Upper lobe of left lung (tissue), 4 donors: ENCODE results near the gene SEMA7A.

ENCODE experiments used
- EP300 ChIP-seq, 4 donors: sonication (generic); formaldehyde crosslinking; IDR thresholded peaks; one replicate each; pipeline ENCODE4 v1.5.1; 2017; ENCODE audit warnings: antibody characterized with exemption in 4 of 4, control low read depth in 2 of 4
- POLR2AphosphoS5 ChIP-seq, 2 donors: sonication (generic); formaldehyde crosslinking; IDR thresholded peaks; one replicate each; pipeline ENCODE4 v1.5.1; 2017; ENCODE audit warnings: antibody characterized with exemption in 2 of 2

DNA sequence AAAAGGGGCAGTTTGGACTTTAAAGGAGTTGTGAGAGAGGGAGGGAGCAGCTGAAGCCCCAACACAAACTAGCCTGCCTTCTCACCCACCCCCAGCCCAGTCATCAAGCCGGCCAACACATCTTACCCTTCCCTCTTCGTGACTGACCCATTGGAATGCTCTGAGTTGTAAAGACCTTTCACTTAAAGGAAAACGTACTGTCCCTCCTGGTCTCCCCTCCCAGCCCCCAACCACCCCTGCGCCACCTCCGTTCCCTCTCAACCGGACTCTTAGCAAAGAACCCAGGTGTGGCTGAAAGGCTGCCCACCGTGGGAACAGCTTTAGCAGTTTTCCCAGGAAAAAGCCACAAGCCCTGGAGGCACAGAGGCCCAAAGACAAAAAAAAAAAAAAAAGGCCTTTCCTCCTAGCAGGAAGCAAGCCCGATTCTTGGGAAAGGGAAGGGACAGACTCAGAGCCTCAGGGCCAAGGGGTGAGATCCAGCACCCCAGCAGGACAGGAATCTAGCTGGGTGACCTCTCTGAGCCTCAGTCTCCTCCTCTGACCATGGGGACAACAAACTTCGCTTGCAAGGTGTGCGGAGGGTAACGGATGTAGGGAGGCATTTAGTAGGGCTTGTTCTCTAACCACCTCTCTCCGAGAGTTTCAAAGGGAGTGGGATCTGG is 68.7 kb downstream of the SEMA7A start:
- no peak for TF ChIP-seq EP300 (IDR thresholded peaks at IDR 0.05)
- TF ChIP-seq POLR2AphosphoS5 (IDR thresholded peaks at IDR 0.05): no peak
